Neural cell (in vitro differentiated cells): Measurements from ENCODE around the gene LRRC39.

Experiments
- CTCF ChIP-seq: fragments of 450-650 bp; IDR thresholded peaks from 2 replicates; pipeline ENCODE4 v1.5.1; 2014; ENCODE audit warnings: antibody characterized with exemption, mild to moderate bottlenecking, moderate library complexity; ENCODE audit not compliant: poor library complexity, severe bottlenecking
- EP300 ChIP-seq: fragments of 450-650 bp; conservative IDR thresholded peaks from 2 replicates; pipeline ENCODE4 v1.6.1; 2014; ENCODE audit warnings: antibody characterized with exemption, mild to moderate bottlenecking, moderate library complexity; ENCODE audit not compliant: poor library complexity, severe bottlenecking
- EZH2 ChIP-seq: fragments of 200-600, 300-800 bp; shearing (Covaris generic), sonication (generic); IDR thresholded peaks from 2 replicates; pipeline ENCODE4 v1.6.1; 2014; ENCODE audit warnings: antibody characterized with exemption, low read length, borderline replicate concordance, mild to moderate bottlenecking; ENCODE audit not compliant: insufficient read depth, poor library complexity, severe bottlenecking
- MXI1 ChIP-seq: fragments of 450-650 bp; conservative IDR thresholded peaks from 2 replicates; pipeline ENCODE4 v1.6.1; 2014; ENCODE audit warnings: antibody characterized with exemption, mild to moderate bottlenecking; ENCODE audit not compliant: poor library complexity, severe bottlenecking
- POLR2AphosphoS5 ChIP-seq: IDR thresholded peaks from 2 replicates; pipeline ENCODE4 v1.6.1; 2012
- REST ChIP-seq: IDR thresholded peaks from 2 replicates; pipeline ENCODE4 v1.6.1; 2012; ENCODE audit warnings: borderline replicate concordance
- TAF1 ChIP-seq: IDR thresholded peaks from 2 replicates; pipeline ENCODE4 v1.6.1; 2012; ENCODE audit warnings: low read depth

DNA sequence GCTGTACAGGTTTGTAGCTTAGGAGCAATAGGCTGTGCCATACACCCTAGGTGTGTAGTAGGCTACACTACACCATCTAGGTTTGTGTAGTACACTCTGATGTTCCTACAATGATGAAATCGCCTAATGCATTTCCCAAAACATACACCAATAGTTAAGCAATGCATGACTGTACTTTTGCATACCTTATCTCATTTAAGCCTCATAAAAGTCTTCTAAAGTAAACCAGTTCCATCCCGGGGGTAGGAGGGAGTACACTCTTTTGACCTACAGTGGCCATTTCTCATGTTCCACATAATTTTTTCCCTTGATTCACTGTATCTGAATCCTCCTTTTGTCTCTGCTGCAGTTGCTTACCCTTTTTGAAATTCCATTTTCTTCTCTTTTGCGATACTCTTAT, 32.9 kb downstream of the LRRC39 start:
- no peak for TF ChIP-seq POLR2AphosphoS5
- no peak for TF ChIP-seq CTCF
- no peak for TF ChIP-seq EZH2
- TF ChIP-seq MXI1 = no peak
- no peak for TF ChIP-seq EP300
- no peak for TF ChIP-seq TAF1
- TF ChIP-seq REST = no peak
